HG03460 (cell line): ENCODE data around the gene FZD2.
"Not testable (repeated sequence)": the region's sequence is repeated elsewhere in the genome, so short reads cannot be mapped to it uniquely, and the experiment has no call there.

ENCODE experiments used
- ATAC-seq: cut with Tn5 transposase; IDR thresholded peaks from one replicate; pipeline ENCODE4 v1.9.1; 2021; ENCODE audit not compliant: unreplicated experiment

FZD2 gene

DNA sequence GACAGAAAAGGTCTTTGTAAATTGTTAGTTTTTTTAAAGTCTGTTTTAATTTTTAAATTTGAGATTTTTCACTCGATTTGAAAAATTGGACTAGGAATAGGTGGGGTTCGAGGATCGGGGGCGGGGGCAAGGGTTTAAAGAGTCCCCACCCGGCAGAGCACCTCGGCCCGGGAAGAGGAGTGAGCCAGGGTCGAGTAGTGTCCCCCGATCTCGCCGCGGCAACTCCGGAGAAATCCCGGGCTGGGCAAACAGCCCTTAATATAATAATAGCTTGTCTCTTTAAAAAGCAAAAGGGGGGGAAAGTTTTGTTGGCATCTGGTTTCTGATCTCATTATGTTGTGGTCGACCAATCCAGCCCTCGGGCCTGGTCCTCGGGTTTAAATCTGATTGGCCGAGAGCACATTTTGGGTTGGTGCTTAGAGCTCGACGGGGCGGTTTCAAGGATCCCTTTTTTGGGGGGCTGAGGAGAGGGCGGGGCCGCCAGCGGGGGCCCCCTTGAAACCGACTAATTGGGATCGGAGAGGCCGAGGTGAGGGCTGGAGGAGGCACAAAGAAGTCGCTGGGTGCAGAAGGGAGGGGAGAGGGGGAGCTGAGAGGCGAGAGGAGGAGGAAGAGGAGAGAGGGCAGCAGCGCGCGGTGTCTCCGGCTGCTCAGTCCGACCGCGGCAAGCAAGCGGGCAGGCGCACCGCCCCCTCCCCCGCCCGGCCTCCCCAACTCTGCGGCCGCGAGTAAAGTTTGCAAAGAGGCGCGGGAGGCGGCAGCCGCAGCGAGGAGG, at the start of gene FZD2:
FZD2 (plus strand) TSS at position 653 of the 775 bp plus-strand sequence. CDS start 205 bp downstream, outside the sequence.
- peak; percentile 64 for ATAC-seq

- ATAC-seq: not testable (repeated sequence)
Measured at GRCh38 chr17:44511241-44512134, 45.8 kb upstream of the FZD2 start.

GRCh38 chr17:44518032-44518431, 39.3 kb upstream of the FZD2 start:
- ATAC-seq: no peak

DNA sequence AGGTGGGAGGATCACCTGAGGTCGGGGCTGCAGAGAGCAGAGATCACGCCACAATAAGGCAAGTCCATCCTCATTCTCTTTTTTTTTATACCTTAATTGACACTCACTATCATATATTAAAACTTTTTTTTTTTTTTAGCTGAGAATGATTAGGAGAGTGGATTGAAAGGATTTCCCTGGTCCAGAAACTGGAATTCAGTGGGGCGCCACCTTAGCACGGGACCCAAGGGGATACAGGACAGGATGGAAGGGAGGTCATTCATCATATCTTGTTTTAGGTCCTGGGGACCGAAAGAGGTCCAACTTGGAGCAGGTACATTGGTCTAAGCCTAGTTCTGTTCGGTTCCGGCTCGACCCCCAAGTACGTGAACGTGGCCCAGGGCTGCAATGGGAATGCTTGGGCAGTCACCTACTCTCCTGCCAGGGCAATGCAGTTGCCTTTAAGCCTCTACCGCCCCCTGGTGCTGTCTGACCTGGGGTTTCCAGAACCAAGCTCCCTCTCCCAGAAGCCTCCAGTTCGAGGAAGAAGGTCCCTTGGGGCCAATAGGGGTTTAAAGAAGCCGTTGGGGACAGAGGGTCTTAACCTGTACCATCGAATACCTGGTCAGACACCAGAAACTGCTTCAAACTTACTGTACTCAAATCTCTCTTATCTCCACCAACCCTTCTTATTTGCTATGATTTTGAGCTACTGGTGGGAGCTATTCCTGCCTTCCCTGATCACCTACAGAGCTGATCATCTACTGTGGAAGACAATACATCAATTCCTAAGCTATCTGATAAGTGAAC, 34.2 kb upstream of the FZD2 start:
- ATAC-seq: no peak

DNA sequence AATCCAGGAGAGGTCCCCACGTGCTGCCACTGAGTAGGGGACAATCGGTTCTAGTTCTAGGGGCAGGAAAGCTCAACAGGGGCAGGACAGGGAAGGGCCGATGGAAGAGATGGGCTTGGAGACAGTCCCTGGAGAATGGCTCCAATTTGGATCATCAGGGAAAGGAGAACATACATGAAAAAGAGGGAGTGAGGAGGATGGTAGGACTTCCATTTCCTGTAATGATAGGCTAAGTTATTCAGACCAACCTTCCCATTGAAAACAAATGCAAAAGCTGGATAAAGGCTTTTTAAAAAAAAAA, 33.7 kb upstream of the FZD2 start:
- no peak for ATAC-seq

- ATAC-seq: no peak
Measured at GRCh38 chr17:44527102-44527501, 30.2 kb upstream of the FZD2 start.

- ATAC-seq: no peak
Measured at GRCh38 chr17:44527954-44528353, 29.3 kb upstream of the FZD2 start.

GRCh38 chr17:44529864-44530263, 27.4 kb upstream of the FZD2 start:
- no peak for ATAC-seq

- no peak for ATAC-seq
Measured at GRCh38 chr17:44530896-44531418, 26.3 kb upstream of the FZD2 start.

DNA sequence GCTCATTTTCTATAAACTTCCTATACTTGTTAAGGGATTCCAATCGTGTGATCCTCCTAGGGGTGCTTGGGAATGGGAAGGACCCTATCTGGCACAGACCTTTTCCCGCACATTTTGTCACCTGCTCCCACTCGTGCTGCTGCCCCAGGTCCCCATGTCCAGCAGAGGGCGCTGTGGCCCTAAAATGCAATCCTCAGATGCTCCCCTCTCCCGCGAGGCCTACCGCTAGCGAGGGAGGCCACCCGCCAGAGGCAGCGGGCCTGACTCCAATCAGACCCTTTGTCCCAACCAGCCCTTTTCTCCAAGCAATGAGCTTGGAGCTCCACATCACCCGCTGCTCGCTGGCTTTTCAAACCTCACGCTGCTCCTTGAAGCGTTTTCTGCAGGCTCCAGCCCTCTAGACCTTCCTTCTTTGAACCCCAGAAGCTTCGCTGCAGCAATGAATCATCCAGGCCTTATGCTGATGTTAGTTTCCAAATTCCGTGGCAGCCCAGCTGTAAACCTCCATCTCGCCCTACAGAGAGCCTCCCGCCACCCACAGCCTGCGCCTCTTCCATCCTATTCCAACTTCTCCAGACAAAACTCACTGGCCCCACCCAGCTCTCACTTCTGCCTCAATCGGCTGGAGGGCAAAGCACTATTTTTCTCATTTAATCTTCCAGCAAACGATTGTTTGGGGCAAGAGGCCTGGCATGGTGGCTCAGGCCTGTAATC, 23.6 kb upstream of the FZD2 start:
- ATAC-seq: no peak

DNA sequence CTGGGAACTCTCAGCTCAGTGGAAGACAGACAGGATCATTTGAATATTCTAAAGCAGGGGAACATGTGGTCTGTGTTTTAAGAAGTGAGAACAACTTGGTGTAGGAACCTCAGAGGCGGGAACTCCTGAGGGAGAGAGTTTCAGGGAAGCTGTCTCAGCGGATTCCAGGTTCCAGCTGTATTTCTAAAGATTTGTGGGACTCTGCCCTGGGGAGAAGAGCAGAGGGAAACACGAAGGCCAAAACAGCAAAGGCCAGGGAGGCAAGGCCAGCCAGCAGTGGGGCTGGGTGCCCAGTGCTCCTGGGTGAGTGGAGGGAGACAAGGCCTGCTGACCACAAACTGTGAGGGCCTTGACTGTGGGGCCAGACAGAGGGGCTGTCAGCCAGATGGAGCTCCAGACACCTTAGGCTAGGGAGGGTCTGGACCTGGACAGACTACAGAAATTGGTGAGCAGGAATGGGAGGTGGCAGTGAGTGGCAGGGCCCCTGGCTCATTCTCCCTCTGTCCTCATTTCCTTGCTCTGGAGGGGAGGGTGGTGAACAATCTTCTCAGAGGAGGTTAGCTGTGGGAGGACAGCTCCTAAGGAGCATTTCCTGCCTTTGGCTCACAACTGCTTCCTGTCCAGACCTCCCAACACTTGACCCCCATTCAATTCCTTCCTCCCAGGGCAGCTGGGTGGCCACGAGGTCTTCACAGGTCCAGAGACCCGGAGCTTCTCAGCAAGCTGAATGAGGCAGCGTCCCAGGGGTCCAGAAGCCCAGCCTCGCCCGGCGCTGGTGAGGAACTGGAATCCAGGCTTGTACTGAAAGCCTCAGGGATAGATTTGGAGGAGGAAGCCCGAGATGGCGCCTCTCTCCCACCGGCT, 21.0 kb upstream of the FZD2 start:
- ATAC-seq: no peak

DNA sequence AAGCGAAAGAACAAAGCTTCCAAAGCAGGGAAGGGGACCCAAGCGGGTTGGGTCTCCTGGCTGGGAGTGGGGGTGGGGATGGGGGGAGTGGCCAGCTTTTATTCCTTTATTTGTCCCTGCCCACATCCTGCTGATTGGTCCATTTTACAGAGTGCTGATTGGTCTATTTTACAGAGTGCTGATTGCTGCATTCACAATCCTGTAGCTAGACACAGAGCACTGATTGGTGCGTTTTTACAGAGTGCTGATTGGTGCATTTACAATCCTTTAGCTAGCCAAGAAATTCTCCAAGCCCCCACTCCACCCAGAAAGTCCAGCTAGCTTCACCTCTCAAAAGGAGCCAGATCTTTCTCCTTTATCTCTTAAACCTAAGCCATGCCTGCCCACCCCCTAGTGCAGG, 19.4 kb upstream of the FZD2 start:
- ATAC-seq: not testable (repeated sequence)

DNA sequence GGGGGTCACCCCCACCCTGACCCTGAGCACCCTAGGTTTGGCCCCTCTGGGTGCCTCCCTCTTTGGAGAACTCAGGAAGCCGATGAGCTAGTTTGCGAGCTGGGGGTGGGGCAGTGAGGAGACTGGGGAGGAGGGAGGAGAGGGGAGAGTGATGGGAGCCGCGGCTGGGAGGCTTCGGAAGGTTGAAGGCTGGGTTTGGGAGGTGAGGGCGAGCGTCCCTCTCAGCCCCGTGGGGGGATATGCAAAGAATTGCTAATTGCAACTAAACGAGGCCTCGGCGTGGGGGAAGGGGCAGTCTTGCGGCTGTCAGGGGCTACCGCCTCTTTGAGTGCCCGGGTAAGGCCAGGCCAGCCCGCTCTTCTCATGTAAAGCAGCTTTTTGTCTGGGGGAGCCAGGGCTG, 17.6 kb upstream of the FZD2 start:
- ATAC-seq: no peak

DNA sequence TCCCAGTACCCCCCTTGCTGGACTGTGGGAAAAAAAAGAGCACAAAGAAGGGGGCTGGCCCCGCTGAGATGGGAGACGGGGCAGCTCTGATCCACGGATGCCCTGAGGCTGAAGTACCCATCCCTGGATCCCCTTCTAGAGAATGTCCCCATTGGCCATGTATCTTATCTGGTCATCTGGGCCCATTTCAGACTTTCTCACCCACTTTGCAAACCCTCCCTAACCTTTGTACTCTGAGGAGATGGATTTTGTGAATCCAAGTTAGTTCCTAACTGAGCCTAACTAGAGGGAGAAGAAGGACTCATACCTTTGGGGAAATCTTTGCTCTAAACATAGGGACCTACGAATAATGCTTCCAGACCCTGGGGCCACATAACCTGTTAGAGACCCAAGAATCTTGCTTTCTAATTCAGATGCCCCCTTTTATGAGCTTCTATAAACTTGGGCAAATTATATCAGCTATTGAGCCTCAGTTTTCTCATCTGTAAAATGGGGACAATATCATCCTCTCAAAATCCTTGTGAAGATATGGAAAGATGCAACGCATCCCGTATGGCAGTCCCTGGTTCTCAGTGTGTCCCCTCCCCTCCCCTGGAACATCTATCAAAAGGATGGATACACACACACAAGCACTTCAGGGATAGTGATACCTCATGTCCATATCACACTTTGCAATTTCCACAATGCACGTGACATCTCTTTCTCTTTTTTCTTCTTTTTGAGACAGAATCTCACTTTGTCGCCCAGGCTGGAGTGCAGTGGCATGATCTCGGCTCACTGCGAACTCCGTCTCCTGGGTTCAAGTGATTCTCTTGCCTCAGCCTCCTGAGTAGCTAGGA, 16.8 kb upstream of the FZD2 start:
- ATAC-seq: no peak

DNA sequence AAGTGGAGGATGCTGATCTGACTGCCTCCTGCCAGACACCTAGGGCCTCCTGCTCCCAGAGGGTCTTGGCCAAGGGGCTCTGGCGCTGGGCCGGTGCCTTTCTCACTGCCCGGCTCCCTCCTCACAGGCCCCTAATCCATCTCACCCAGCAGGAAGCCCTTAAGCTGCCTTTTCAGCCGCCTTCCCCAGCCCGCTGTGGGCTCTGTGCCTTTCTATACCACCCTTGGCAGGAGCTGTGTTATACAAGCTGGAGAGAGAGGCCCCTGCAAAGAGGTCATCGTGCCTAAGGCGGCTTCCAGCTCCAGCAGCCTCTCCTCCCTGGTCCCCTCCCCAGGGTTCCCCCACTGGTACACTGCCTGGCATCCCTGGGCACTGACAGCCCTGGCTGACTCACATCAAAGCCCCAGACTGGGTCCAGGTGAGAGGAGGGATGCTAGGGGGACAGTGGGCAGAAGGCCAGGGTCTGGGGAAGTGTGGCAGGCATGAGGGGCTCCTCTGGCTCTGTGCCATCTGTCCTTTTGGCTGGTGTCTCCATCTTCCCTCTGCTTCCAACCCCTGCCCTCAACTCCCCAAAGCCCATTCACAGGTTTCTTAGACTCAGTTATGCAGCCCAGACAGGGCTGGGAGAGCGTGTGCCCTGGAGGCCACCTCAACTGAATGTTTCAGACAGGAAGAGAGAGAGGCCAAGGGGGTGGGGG, 15.3 kb upstream of the FZD2 start:
- ATAC-seq: no peak

- ATAC-seq: no peak
Measured at GRCh38 chr17:44543213-44543904, 13.9 kb upstream of the FZD2 start.

GRCh38 chr17:44543905-44544523, 13.3 kb upstream of the FZD2 start:
- ATAC-seq: no peak
